ENCODE data around the gene ENTPD8. TPM values are rescaled to one million over a fixed set of nuclear protein-coding genes. Genes with fewer than 3 reads are reported as not detected.

Gene ENTPD8
- total RNA-seq, 1 experiment from 2014 or later = 0.97 TPM

- intact Hi-C loops (cut with micrococcal nuclease; ENCODE audit: unreplicated experiment) = no loop called here
- CTCF ChIA-PET = no interaction called here
- Mint-ChIP-seq H3K4me3 (ENCODE audit: low read depth, unreplicated experiment) (no peak overlapping the region), H3K36me3 (ENCODE audit: insufficient read depth, unreplicated experiment) (no peaks in the 10 kb centered on the region), H3K4me1 (ENCODE audit: low read depth, unreplicated experiment) (no peaks in the 10 kb centered on the region), H3K27me3 (ENCODE audit: unreplicated experiment) (peaks cover 26% of the 10 kb centered on the region), H3K27ac (ENCODE audit: unreplicated experiment) (no peak overlapping the region), H3K9me3 (ENCODE audit: low read depth, unreplicated experiment) (peaks cover 5% of the 10 kb centered on the region)
- no peak for TF ChIP-seq CTCF (IDR thresholded peaks at IDR 0.05; ENCODE audit: unreplicated experiment)
- no TSS peak for BruUV-seq (replicated peaks)
- DNase-seq = no peak
Observed at GRCh38 chr9:137479892-137480685, 38.9 kb upstream of the ENTPD8 start.

GRCh38 chr9:137478962-137479861, 38.1 kb upstream of the ENTPD8 start:
- Mint-ChIP-seq H3K27me3 (ENCODE audit: unreplicated experiment) (peaks cover 26% of the 10 kb centered on the region), H3K4me1 (ENCODE audit: low read depth, unreplicated experiment) (no peaks in the 10 kb centered on the region), H3K4me3 (ENCODE audit: low read depth, unreplicated experiment) (no peak overlapping the region), H3K27ac (ENCODE audit: unreplicated experiment) (no peak overlapping the region), H3K9me3 (ENCODE audit: low read depth, unreplicated experiment) (peaks cover 7% of the 10 kb centered on the region), H3K36me3 (ENCODE audit: insufficient read depth, unreplicated experiment) (no peaks in the 10 kb centered on the region)
- no peak for DNase-seq
- BruUV-seq (replicated peaks) = no TSS peak
- no peak for TF ChIP-seq CTCF (IDR thresholded peaks at IDR 0.05; ENCODE audit: unreplicated experiment)
- CTCF ChIA-PET = no interaction called here
- intact Hi-C loops (cut with micrococcal nuclease; ENCODE audit: unreplicated experiment) = no loop called here

- Mint-ChIP-seq H3K36me3 (ENCODE audit: insufficient read depth, unreplicated experiment) (no peaks in the 10 kb centered on the region), H3K27ac (ENCODE audit: unreplicated experiment) (no peak overlapping the region), H3K4me3 (ENCODE audit: low read depth, unreplicated experiment) (no peak overlapping the region), H3K4me1 (ENCODE audit: low read depth, unreplicated experiment) (no peaks in the 10 kb centered on the region), H3K27me3 (ENCODE audit: unreplicated experiment) (peaks cover 26% of the 10 kb centered on the region), H3K9me3 (ENCODE audit: low read depth, unreplicated experiment) (peaks cover 8% of the 10 kb centered on the region)
- BruUV-seq (replicated peaks) = no TSS peak
- intact Hi-C loops (cut with micrococcal nuclease; ENCODE audit: unreplicated experiment) = no loop called here
- no peak for DNase-seq
- CTCF ChIA-PET = no interaction called here
- no peak for TF ChIP-seq CTCF (IDR thresholded peaks at IDR 0.05; ENCODE audit: unreplicated experiment)
Observed at GRCh38 chr9:137478613-137478961, 37.4 kb upstream of the ENTPD8 start.

GRCh38 chr9:137477778-137478612, 36.8 kb upstream of the ENTPD8 start:
- H3K4me1 Mint-ChIP-seq (ENCODE audit: low read depth, unreplicated experiment) = no peaks in the 10 kb centered on the region
- no TSS peak for BruUV-seq (replicated peaks)
- H3K36me3 Mint-ChIP-seq (ENCODE audit: insufficient read depth, unreplicated experiment) = no peaks in the 10 kb centered on the region
- H3K9me3 Mint-ChIP-seq (ENCODE audit: low read depth, unreplicated experiment) = peaks cover 8% of the 10 kb centered on the region
- TF ChIP-seq CTCF (IDR thresholded peaks at IDR 0.05; ENCODE audit: unreplicated experiment) = no peak
- no peak overlapping the region for H3K27ac Mint-ChIP-seq (ENCODE audit: unreplicated experiment)
- H3K27me3 Mint-ChIP-seq (ENCODE audit: unreplicated experiment) = peaks cover 26% of the 10 kb centered on the region
- H3K4me3 Mint-ChIP-seq (ENCODE audit: low read depth, unreplicated experiment) = no peak overlapping the region
- CTCF ChIA-PET = no interaction called here
- intact Hi-C loops (cut with micrococcal nuclease; ENCODE audit: unreplicated experiment) = no loop called here
- no peak for DNase-seq
